GM13977 (cell line): ENCODE data around the gene INSC.

Experiments used
- DNase-seq: peaks from one replicate; pipeline ENCODE4 v3.0.0; 2012; ENCODE audit warnings: low spot score
- in situ Hi-C: fragments of 300-500 bp; cut with MboI; formaldehyde crosslinking; loops from one replicate; pipeline ENCODE4 v1.12.0; 2022; ENCODE audit warnings: low sequenced_read_pairs, low pct_unique_long_range_greater_than_20kb, mixed read lengths, inconsistent platforms; ENCODE audit not compliant: unreplicated experiment
- TF ChIP-seq, protein P1 (sequence below): IDR thresholded peaks from 2 replicates; pipeline ENCODE4 v1.5.1; 2012; ENCODE audit warnings: mild to moderate bottlenecking, control low read depth; ENCODE audit not compliant: insufficient read depth; ENCODE audit errors: extremely low read depth, missing control alignments

Gene INSC

DNA sequence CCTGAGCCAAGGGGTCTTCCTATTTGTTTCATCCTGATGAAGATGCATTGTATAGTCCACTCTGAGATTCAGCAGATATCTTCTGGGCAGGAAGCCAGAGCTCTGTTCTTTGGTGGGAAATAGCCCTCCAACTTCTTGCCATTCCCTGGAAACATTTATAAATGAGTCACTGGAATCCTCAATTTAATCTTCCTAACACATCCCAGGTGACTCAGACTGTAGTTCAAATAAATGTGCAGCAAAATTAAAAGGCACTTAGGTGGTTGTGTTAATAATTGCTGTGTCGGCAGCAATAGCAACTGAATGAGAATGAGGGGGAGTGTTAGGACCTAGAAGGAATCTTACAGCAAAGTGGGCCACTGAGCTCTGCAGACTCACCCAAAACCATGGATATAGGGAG is 108.6 kb downstream of the INSC start:
- in situ Hi-C loops = no loop called here
- no peak for DNase-seq

DNA sequence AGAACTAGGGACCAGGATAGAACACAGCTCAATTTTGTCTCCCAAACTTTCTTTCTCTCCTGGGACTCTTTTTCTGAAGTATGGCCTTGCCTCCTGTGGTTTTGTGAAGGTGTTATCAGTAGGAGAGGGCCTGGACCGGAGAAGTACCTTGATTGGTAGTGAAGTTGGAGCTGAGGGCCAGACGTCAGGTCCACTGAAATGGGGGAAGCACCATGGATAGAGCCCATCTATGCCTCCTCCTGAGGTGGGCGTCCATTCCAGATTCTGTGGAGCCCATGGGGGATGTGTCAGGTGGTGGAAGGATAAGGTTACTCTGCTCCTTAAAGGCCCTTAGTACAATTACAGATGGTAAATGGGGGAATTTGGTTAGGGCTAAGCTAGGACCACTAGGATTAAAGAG is 109.7 kb downstream of the INSC start:
- in situ Hi-C loops = no loop called here
- TF ChIP-seq, protein P1, sequence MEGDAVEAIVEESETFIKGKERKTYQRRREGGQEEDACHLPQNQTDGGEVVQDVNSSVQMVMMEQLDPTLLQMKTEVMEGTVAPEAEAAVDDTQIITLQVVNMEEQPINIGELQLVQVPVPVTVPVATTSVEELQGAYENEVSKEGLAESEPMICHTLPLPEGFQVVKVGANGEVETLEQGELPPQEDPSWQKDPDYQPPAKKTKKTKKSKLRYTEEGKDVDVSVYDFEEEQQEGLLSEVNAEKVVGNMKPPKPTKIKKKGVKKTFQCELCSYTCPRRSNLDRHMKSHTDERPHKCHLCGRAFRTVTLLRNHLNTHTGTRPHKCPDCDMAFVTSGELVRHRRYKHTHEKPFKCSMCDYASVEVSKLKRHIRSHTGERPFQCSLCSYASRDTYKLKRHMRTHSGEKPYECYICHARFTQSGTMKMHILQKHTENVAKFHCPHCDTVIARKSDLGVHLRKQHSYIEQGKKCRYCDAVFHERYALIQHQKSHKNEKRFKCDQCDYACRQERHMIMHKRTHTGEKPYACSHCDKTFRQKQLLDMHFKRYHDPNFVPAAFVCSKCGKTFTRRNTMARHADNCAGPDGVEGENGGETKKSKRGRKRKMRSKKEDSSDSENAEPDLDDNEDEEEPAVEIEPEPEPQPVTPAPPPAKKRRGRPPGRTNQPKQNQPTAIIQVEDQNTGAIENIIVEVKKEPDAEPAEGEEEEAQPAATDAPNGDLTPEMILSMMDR = no peak
- DNase-seq = no peak

More for the DNA sequence above, 108.6 kb downstream of the INSC start:
- TF ChIP-seq, protein P1 = no peak

DNA sequence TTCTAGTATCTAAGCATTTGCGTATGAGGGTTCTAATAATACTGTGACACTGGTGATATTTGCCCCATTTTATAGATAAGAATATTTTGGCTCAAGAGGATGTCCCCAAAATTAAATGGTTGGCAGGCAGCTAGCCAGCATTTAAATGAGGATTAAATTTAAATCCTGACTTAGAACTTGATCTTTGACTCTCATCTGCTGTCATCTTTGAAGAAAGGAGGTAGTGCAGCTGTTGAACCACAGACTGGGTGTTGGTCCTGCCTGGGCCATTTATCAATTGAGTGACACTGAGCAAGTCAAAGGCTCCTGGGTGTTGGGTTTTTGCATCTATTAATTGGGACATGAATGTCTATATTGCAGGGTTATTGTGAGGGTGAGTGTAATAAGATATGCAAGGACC is 112.3 kb downstream of the INSC start:
- no peak for DNase-seq
- TF ChIP-seq, protein P1 = no peak
- in situ Hi-C loops = no loop called here

DNA sequence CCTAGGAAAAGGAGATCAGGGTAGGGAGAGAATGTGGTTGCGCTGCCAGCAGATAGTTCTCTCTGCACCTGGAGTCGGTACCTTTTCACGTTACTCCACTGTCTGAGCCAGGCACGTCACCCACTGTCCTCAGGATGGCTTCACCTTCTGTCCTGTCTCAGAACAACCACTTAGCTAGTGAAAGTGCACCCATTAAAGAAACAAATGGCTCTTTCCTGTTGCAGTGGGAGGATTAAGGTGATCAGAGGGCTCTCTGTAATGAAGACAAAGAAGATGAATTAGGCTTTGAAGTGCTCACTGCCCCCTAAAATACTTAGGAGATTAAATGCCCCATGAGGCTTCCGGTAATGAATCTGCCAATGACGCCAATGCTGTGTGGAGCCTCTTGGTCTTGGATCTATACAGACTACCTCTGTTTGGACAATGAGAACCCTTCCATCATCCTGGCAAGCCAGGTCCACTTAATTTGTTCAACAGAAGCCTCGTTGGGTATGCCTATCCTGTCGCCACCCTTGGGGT is 113.7 kb downstream of the INSC start:
- TF ChIP-seq, protein P1 = no peak
- in situ Hi-C loops = no loop called here
- DNase-seq = no peak

DNA sequence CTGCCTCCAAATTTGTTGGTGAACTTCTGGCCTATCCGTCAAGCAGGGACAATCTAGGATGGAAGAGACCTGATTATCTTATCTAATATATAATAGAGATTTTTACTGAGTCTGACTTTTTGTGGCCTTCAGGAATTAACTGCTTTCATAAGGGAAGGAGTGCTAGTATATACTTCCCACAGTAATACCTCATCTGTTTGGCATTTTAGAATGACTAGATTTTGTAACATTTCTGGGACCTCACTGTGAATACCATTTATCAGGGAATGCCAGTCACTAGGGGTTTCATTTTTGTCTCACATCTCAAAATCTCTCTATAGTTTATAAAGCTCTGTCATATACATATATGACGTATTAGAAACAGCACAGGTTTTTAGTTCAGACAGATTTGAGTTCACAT is 114.3 kb downstream of the INSC start:
- in situ Hi-C loops = no loop called here
- DNase-seq = no peak
- TF ChIP-seq, protein P1 = no peak

DNA sequence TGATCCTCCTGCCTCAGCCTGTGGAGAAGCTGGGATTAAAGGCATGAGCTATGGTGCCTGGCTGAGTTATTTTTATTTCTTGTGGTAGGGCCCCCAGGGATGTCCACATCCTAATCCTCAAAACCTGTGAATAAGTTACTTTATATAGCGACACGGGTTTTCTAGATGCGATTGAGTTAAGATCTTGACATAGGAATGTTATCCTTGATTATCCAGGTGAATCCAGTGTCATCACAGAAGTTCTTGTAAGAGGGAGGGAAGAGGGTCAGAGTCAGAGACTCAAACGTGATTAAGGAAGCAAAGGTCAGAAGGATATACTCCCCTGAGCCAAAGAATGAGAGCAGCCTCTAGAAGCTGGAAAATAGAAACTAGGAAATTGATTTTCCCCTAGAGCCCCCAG is 117.8 kb downstream of the INSC start:
- DNase-seq = no peak
- in situ Hi-C loops = no loop called here
- TF ChIP-seq, protein P1 = no peak
